GM21390 (cell line): Measurements from ENCODE around the gene SPON2.

ENCODE experiments used
- ATAC-seq: cut with Tn5 transposase; IDR thresholded peaks from one replicate; pipeline ENCODE4 v1.9.1; 2021; ENCODE audit not compliant: unreplicated experiment

Gene SPON2

GRCh38 chr4:1172228-1172851 is at the start of gene SPON2:
TSS of gene SPON2 (minus strand) at chr4:1172583.
- ATAC-seq = no peak

GRCh38 chr4:1221155-1221870 is 48.9 kb upstream of the SPON2 start:
- ATAC-seq = no peak

GRCh38 chr4:1220566-1220965 is 48.2 kb upstream of the SPON2 start:
- ATAC-seq = no peak

GRCh38 chr4:1219566-1219950 is 47.2 kb upstream of the SPON2 start:
- no peak for ATAC-seq

GRCh38 chr4:1218634-1219565 is 46.5 kb upstream of the SPON2 start:
- ATAC-seq = peak; percentile 71

- no peak for ATAC-seq
Measured at GRCh38 chr4:1217366-1217765, 45.0 kb upstream of the SPON2 start.

GRCh38 chr4:1216869-1217294 is 44.5 kb upstream of the SPON2 start:
- ATAC-seq = no peak

- ATAC-seq = no peak
Measured at GRCh38 chr4:1216076-1216614, 43.8 kb upstream of the SPON2 start.

- ATAC-seq = no peak
Measured at GRCh38 chr4:1215141-1216075, 43.0 kb upstream of the SPON2 start.

- ATAC-seq = no peak
Measured at GRCh38 chr4:1214101-1215095, 42.0 kb upstream of the SPON2 start.

GRCh38 chr4:1213336-1213995 is 41.1 kb upstream of the SPON2 start:
- no peak for ATAC-seq

GRCh38 chr4:1212546-1213335 is 40.4 kb upstream of the SPON2 start:
- ATAC-seq = no peak

GRCh38 chr4:1211891-1212545 is 39.6 kb upstream of the SPON2 start:
- ATAC-seq = no peak

- no peak for ATAC-seq
Measured at GRCh38 chr4:1211371-1211770, 39.0 kb upstream of the SPON2 start.

GRCh38 chr4:1210971-1211370 is 38.6 kb upstream of the SPON2 start:
- ATAC-seq = no peak

- ATAC-seq = no peak
Measured at GRCh38 chr4:1210241-1210841, 38.0 kb upstream of the SPON2 start.

GRCh38 chr4:1209821-1210220 is 37.4 kb upstream of the SPON2 start:
- no peak for ATAC-seq
